ENCODE results near the gene ATP10A. TPM values are rescaled to one million over a fixed set of nuclear protein-coding genes. Genes with fewer than 3 reads are reported as not detected.

The ATP10A gene
- total and polyA plus RNA-seq, 12 donors = 0.67 to 31.8 (median 16.1) TPM

DNA sequence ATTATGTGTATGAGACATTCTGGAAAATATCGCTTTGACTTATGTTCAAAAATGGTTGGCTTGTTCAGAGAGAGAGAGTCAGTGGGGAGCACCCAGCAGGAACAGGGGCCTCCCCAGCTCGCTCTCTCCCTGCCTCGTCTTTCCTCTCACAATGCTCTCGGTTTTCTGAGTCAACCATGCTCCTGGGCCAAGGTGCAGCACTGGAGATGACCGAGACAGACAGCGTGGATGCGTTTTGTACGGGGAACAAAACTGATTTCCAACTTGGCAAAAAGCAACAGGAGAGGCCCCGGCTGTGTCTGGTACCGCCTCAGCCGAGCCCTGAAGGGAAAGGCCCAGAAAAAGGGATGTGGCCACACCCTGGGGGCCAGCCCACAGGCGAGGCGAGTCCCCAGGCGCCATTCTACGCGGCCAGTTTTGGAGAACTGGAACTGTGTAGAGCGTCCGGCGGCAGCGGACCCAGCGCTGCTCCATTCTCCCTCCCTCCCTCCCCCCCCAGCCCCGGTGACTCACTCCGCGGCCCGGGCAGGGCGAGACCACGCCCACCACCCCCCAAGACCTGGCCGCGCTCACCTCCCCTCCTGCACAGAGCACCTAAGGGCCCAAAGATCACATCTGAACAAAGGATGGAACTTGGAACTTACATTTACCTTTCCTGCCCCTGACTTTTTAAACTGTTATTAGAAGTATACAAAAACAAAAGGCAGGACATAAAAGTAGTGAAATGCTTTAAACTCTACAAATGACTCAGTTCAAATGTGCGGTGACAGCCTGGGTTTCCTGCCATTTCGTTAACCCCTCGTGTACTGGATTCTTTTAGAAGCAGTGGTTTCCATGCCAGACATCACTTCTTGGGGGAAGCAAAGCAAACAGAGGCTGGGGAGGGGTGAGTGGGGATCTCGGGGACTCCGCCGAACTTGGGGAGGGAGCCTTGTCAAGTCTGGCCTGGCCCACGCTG lies 12.7 kb downstream of the ATP10A start:
- Histone ChIP-seq H3K4me1 (replicated peaks in 1 of 2) (peaks cover 10 to 25% of the 10 kb centered on the region in 2 donors), H3K27me3 (no peaks in the 10 kb centered on the region), H3K27ac (peak overlapping the region; percentile 14 to 90 (median 79)), H3K36me3 (replicated peaks in 1 of 2) (no peaks in the 10 kb centered on the region), H3K9me3 (replicated peaks in 1 of 3) (no peaks in the 10 kb centered on the region), H3K4me3 (peak overlapping the region in 2 of 4 donors; percentile 32 to 45)
- intact Hi-C loops (cut with DNase I) = no loop called here
- 8 to 11% (median 9%) methylated on average over 19 to 36 of the region's 36 CpGs for WGBS, 4 donors
- peak in 1 of 2 donors; percentile 51 for TF ChIP-seq POLR2A (IDR thresholded peaks at IDR 0.05)
- TF ChIP-seq, protein P1, sequence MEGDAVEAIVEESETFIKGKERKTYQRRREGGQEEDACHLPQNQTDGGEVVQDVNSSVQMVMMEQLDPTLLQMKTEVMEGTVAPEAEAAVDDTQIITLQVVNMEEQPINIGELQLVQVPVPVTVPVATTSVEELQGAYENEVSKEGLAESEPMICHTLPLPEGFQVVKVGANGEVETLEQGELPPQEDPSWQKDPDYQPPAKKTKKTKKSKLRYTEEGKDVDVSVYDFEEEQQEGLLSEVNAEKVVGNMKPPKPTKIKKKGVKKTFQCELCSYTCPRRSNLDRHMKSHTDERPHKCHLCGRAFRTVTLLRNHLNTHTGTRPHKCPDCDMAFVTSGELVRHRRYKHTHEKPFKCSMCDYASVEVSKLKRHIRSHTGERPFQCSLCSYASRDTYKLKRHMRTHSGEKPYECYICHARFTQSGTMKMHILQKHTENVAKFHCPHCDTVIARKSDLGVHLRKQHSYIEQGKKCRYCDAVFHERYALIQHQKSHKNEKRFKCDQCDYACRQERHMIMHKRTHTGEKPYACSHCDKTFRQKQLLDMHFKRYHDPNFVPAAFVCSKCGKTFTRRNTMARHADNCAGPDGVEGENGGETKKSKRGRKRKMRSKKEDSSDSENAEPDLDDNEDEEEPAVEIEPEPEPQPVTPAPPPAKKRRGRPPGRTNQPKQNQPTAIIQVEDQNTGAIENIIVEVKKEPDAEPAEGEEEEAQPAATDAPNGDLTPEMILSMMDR (IDR thresholded peaks at IDR 0.05) = no peak
- DNase-seq = peak; percentile 72 to 83 (median 76)

DNA sequence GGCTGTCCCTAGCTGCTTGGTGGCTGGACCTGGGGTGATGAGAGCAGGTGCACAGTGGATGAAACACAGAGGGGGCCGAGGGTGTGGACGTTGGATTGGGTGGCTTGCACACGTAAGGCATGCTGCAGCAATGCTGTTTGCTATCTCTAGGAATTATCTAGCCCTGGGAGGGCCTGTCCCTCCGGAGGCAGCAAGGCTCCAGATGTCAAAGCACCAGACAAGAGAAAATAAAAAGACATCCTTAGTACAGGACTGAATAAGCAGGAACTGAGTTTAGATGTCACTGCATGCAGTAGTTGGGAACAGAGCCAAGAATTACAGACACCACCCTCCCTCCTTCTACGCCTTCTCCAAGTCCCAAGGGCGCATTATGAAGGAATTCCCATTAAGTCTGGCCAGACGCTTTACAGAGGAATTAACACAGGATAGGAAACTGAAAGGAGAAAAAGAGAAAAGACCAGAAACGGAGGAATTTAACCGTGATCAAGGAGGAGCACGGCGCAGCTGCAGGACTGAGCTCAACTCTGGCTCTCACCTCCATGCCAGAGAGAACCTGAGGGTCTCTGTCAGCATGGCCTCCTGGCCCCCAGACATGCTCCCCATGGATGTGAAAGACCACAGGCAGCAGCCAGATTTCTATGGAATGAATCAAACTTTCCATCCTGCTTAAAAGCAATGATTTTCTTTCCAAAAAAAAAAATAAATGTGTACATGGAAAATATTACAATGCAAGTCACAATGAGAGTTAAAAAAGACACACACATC lies 13.8 kb downstream of the ATP10A start:
- H3K27me3 ChIP-seq = no peaks in the 10 kb centered on the region
- no peaks in the 10 kb centered on the region for H3K36me3 ChIP-seq (replicated peaks in 1 of 2)
- TF ChIP-seq, protein P1 (IDR thresholded peaks at IDR 0.05) = no peak
- no peak for TF ChIP-seq POLR2A (IDR thresholded peaks at IDR 0.05)
- peaks cover 10 to 25% of the 10 kb centered on the region in 2 donors for H3K4me1 ChIP-seq (replicated peaks in 1 of 2)
- peak overlapping the region in 1 of 4 donors; percentile 45 for H3K4me3 ChIP-seq
- intact Hi-C loops (cut with DNase I) = no loop called here
- peak overlapping the region; percentile 14 to 90 (median 79) for H3K27ac ChIP-seq
- WGBS, 4 donors = 11 to 16% (median 13%) methylated on average over 8 to 11 of the region's 11 CpGs
- DNase-seq = peak in 5 of 7 donors; percentile 30 to 67 (median 46)
- no peaks in the 10 kb centered on the region for H3K9me3 ChIP-seq (replicated peaks in 1 of 3)

DNA sequence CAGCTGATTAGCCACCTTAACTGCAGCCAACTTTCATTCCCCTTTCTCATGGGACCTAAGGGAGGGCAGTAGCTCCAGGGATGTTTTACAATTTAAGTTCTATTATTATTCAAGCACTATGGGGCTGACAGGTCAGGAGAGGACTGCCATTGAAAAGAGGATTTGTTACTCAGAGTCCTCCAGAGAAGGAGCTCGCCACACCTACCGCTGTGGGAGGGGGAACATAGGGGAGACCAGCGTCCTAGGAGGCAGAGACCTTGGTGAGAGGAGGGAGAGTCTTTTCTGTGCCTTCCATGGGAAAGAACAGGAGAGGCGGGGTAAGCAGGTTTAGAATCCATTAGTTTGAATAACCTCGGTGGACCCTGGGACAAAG lies 14.4 kb downstream of the ATP10A start:
- DNase-seq = no peak
- peak overlapping the region in 2 of 5 donors; percentile 79 to 85 for H3K27ac ChIP-seq
- intact Hi-C loops (cut with DNase I) = no loop called here
- H3K27me3 ChIP-seq = no peaks in the 10 kb centered on the region
- H3K4me3 ChIP-seq = peak overlapping the region in 1 of 4 donors; percentile 45
- WGBS, 4 donors = 36 to 61% (median 49%) methylated on average over 5 of the region's 5 CpGs
- H3K9me3 ChIP-seq (replicated peaks in 1 of 3) = no peaks in the 10 kb centered on the region
- no peaks in the 10 kb centered on the region for H3K36me3 ChIP-seq (replicated peaks in 1 of 2)
- TF ChIP-seq, protein P1 (IDR thresholded peaks at IDR 0.05) = no peak
- TF ChIP-seq POLR2A (IDR thresholded peaks at IDR 0.05) = no peak
- peaks cover 10 to 25% of the 10 kb centered on the region in 2 donors for H3K4me1 ChIP-seq (replicated peaks in 1 of 2)

DNA sequence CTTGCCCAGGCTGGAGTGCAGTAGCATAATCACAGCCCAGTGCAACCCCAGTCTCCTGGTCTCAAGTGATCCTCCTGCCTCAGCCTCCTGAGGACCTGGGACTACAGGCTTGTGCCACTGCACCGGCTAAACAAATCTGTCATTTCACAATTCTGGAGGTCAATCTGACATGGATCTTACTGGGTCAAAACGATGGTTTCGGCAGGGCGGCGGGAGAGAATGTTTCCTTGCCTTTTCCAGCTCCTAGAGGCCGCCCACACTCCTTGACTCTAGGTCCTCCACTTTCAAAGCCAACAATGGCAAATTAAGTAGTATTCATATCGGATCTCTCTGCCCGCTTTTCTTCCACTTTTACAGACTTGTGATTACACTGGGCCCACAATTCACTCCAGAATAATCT lies 14.8 kb downstream of the ATP10A start:
- peaks cover 10 to 25% of the 10 kb centered on the region in 2 donors for H3K4me1 ChIP-seq (replicated peaks in 1 of 2)
- intact Hi-C loops (cut with DNase I) = no loop called here
- no peak for TF ChIP-seq POLR2A (IDR thresholded peaks at IDR 0.05)
- TF ChIP-seq, protein P1 (IDR thresholded peaks at IDR 0.05) = no peak
- no peaks in the 10 kb centered on the region for H3K36me3 ChIP-seq (replicated peaks in 1 of 2)
- H3K9me3 ChIP-seq (replicated peaks in 1 of 3) = no peaks in the 10 kb centered on the region
- DNase-seq = no peak
- WGBS, 4 donors = 75 to 79% (median 78%) methylated on average over 8 of the region's 8 CpGs
- no peaks in the 10 kb centered on the region for H3K27me3 ChIP-seq
- H3K4me3 ChIP-seq = no peak overlapping the region
- peak overlapping the region in 1 of 5 donors; percentile 79 for H3K27ac ChIP-seq

All from adrenal gland (tissue), 12 donors.